Right cardiac atrium (tissue), 5 donors: Measurements from ENCODE around the gene KRTAP25-1. TPM values are rescaled to one million over a fixed set of nuclear protein-coding genes. Genes with fewer than 3 reads are reported as not detected.

Source experiments
- ATAC-seq, 2 donors: fragments of 200-7000 bp; cut with Tn5 transposase; one replicate each; pipeline versions ENCODE4 v1.8.0 to v1.9.1; 2020; ENCODE audit warnings: moderate library complexity in 2 of 2, mild to moderate bottlenecking in 1 of 2
- DNase-seq, 3 donors: peaks; one replicate each; pipeline ENCODE4 v3.0.0-alpha.2; 2020
- H3K27ac ChIP-seq: one replicate; pipeline ENCODE4 v1.5.1; 2013; ENCODE audit warnings: mild to moderate bottlenecking, low read length, control low read depth, moderate library complexity
- H3K27me3 ChIP-seq: one replicate; pipeline ENCODE4 v1.6.1; 2013; ENCODE audit not compliant: control insufficient read depth, insufficient read depth
- H3K4me1 ChIP-seq: one replicate; pipeline ENCODE4 v1.6.1; 2013; ENCODE audit warnings: low read length; ENCODE audit not compliant: control insufficient read depth, insufficient read depth
- H3K4me3 ChIP-seq: one replicate; pipeline ENCODE4 v1.5.1; 2013; ENCODE audit warnings: low read length, control low read depth
- H3K9me3 ChIP-seq: one replicate; pipeline ENCODE4 v1.6.1; 2013; ENCODE audit warnings: low read length; ENCODE audit not compliant: control insufficient read depth
- WGBS: extraction: QIAGEN DNeasy Blood & Tissue Kit; methylation state at CpG from one replicate; pipeline ENCODE4 v1.1.7; 2013; 5-methylcytosine and 5-hydroxymethylcytosine counted together
- intact Hi-C, 4 donors: fragments of 100-400 bp; cut with DNase I; formaldehyde crosslinking; loops; one replicate each; pipeline versions ENCODE4 v1.11.0 to v1.14.0; 2022 to 2023
- long read RNA-seq, 4 donors: library from polyadenylated mRNA; unstranded; transcript quantifications; one replicate each; pipeline ENCODE4 v2.0.0, GENCODE V29; 2020 to 2021
- polyA plus RNA-seq: library from polyadenylated mRNA; stranded (reverse); fragments of 200-250 nt; gene quantifications from one replicate; pipeline ENCODE4 v1.2.3, GENCODE V29; 2013
- total RNA-seq, 4 donors: library from RNA; stranded (reverse); fragmentation: NEBNext Ultra II Directional; extraction: Animal tissue kit (Norgen Biotek cat#: 25700); gene quantifications; one replicate each; pipeline ENCODE4 v1.2.1, GENCODE V29; 2021
- donor health status: healthy with polysubstance abuse.
- donor health status: DM: no; HTN: yes; CAD: no.
- donor health status: DM: no; HTN: no; CAD: no.
- donor health status: DM: no; HTN: yes; CAD: no; lungs with severe emphysema.
- donor health status: DM: yes; HTN: yes; CAD: no.

The KRTAP25-1 gene
- total RNA-seq: not detected
- polyA plus RNA-seq: not detected
- long read RNA-seq, donor 1: 0 reads
- long read RNA-seq, donor 2: 0 reads
- long read RNA-seq, donor 3: 0 reads
- long read RNA-seq, donor 4: 0 reads

GRCh38 chr21:30289215-30289614 lies at the start of gene KRTAP25-1:
Gene KRTAP25-1 (minus strand): TSS chr21:30289514. CDS start chr21:30289490, 24 bp downstream.
- Histone ChIP-seq H3K9me3 (no peaks in the 10 kb centered on the region), H3K4me1 (no peaks in the 10 kb centered on the region), H3K27me3 (no peaks in the 10 kb centered on the region), H3K4me3 (no peak within 1 kb of the TSS), H3K27ac (no peak within 1 kb of the TSS)
- ATAC-seq: no peak
- intact Hi-C loops: no loop called here
- no peak for DNase-seq
- 87% methylated on average over 2 of the region's 2 CpGs for WGBS

- peaks cover 2% of the 10 kb centered on the region for H3K4me1 ChIP-seq
- ATAC-seq (no peak), DNase-seq (no peak)
- H3K9me3 ChIP-seq: no peaks in the 10 kb centered on the region
- intact Hi-C loops: loop anchor here in 2 of 4 donors (10.0 kb wide), 2 partner anchors 96 to 746 kb away; partner anchors contain the start of gene KRTAP13-4 (in 1 of the 2)
- no peak overlapping the region for H3K4me3 ChIP-seq
- H3K27me3 ChIP-seq: no peaks in the 10 kb centered on the region
- no peak overlapping the region for H3K27ac ChIP-seq
- WGBS: 92% methylated on average over 4 of the region's 4 CpGs
These were observed 49.4 kb upstream of the KRTAP25-1 start for GRCh38 chr21:30338717-30339116.

- no peak for DNase-seq
- H3K4me1 ChIP-seq: peaks cover 2% of the 10 kb centered on the region
- no peaks in the 10 kb centered on the region for H3K9me3 ChIP-seq
- intact Hi-C loops: loop anchor here in 2 of 4 donors (10.0 kb wide), 2 partner anchors 97 to 747 kb away; partner anchors contain the start of gene KRTAP13-4 (in 1 of the 2)
- no peak overlapping the region for H3K27ac ChIP-seq
- no peaks in the 10 kb centered on the region for H3K27me3 ChIP-seq
- H3K4me3 ChIP-seq: no peak overlapping the region
- no peak for ATAC-seq
These were observed 48.5 kb upstream of the KRTAP25-1 start for GRCh38 chr21:30337772-30338171.

GRCh38 chr21:30337276-30337744 lies 48.0 kb upstream of the KRTAP25-1 start, which contains the start of gene KRTAP27-1:
Gene KRTAP27-1 (minus strand): TSS chr21:30337694. CDS start chr21:30337668, 26 bp downstream.
- Histone ChIP-seq H3K4me1 (peaks cover 2% of the 10 kb centered on the region), H3K27me3 (no peaks in the 10 kb centered on the region), H3K4me3 (no peak within 1 kb of the TSS), H3K27ac (no peak within 1 kb of the TSS), H3K9me3 (no peaks in the 10 kb centered on the region)
- DNase-seq: no peak
- intact Hi-C loops: loop anchor here in 2 of 4 donors (10.0 kb wide), 2 partner anchors 97 to 747 kb away; partner anchors contain the start of gene KRTAP13-4 (in 1 of the 2)
- no peak for ATAC-seq
- WGBS: 79% methylated on average over 6 of the region's 6 CpGs

GRCh38 chr21:30336596-30336995 lies 47.3 kb upstream of the KRTAP25-1 start:
- ATAC-seq (no peak), DNase-seq (no peak)
- H3K27ac ChIP-seq: no peak overlapping the region

GRCh38 chr21:30333736-30334135 lies 44.4 kb upstream of the KRTAP25-1 start:
- no peak for DNase-seq
- H3K27ac ChIP-seq: no peak overlapping the region
- H3K4me3 ChIP-seq: no peak overlapping the region
- 63% methylated on average over 3 of the region's 3 CpGs for WGBS
- intact Hi-C loops: loop anchor here in 2 of 4 donors (10.0 kb wide), 2 partner anchors 101 to 751 kb away; partner anchors contain the start of gene KRTAP13-4 (in 1 of the 2)
- H3K27me3 ChIP-seq: no peaks in the 10 kb centered on the region
- ATAC-seq: no peak
- peaks cover 2% of the 10 kb centered on the region for H3K4me1 ChIP-seq
- H3K9me3 ChIP-seq: no peaks in the 10 kb centered on the region

More at GRCh38 chr21:30336596-30336995, 47.3 kb upstream of the KRTAP25-1 start:
- Histone ChIP-seq H3K4me1 (peaks cover 2% of the 10 kb centered on the region), H3K27me3 (no peaks in the 10 kb centered on the region), H3K9me3 (no peaks in the 10 kb centered on the region), H3K4me3 (no peak overlapping the region)
- 49% methylated on average over 2 of the region's 2 CpGs for WGBS
- intact Hi-C loops: loop anchor here in 2 of 4 donors (10.0 kb wide), 2 partner anchors 98 to 748 kb away; partner anchors contain the start of gene KRTAP13-4 (in 1 of the 2)

GRCh38 chr21:30332681-30333080 lies 43.4 kb upstream of the KRTAP25-1 start:
- no peak for DNase-seq
- H3K4me1 ChIP-seq: peaks cover 2% of the 10 kb centered on the region
- no peak overlapping the region for H3K27ac ChIP-seq
- ATAC-seq: no peak
- intact Hi-C loops: loop anchor here in 2 of 4 donors (10.0 kb wide), 2 partner anchors 102 to 752 kb away; partner anchors contain the start of gene KRTAP13-4 (in 1 of the 2)
- no peaks in the 10 kb centered on the region for H3K9me3 ChIP-seq
- H3K27me3 ChIP-seq: no peaks in the 10 kb centered on the region
- 88% methylated on average over 2 of the region's 2 CpGs for WGBS
- no peak overlapping the region for H3K4me3 ChIP-seq

GRCh38 chr21:30329203-30329875 lies 40.0 kb upstream of the KRTAP25-1 start:
- Histone ChIP-seq H3K9me3 (no peaks in the 10 kb centered on the region), H3K27me3 (no peaks in the 10 kb centered on the region), H3K4me3 (no peak overlapping the region), H3K4me1 (peaks cover 2% of the 10 kb centered on the region), H3K27ac (no peak overlapping the region)
- DNase-seq (no peak), ATAC-seq (no peak)
- 75% methylated on average over 4 of the region's 4 CpGs for WGBS
- intact Hi-C loops: no loop called here

- ATAC-seq: no peak
- H3K27me3 ChIP-seq: no peaks in the 10 kb centered on the region
- no peak overlapping the region for H3K4me3 ChIP-seq
- no peaks in the 10 kb centered on the region for H3K9me3 ChIP-seq
- H3K27ac ChIP-seq: no peak overlapping the region
- DNase-seq: no peak
- intact Hi-C loops: no loop called here
- no peaks in the 10 kb centered on the region for H3K4me1 ChIP-seq
These were observed 37.1 kb upstream of the KRTAP25-1 start for GRCh38 chr21:30326390-30326789.

- Histone ChIP-seq H3K27ac (no peak within 1 kb of the TSS), H3K27me3 (no peaks in the 10 kb centered on the region), H3K9me3 (no peaks in the 10 kb centered on the region), H3K4me1 (no peaks in the 10 kb centered on the region), H3K4me3 (no peak within 1 kb of the TSS)
- ATAC-seq: no peak
- WGBS: 85% methylated on average over 2 of the region's 2 CpGs
- DNase-seq: no peak
- intact Hi-C loops: no loop called here
These were observed 30.9 kb upstream of the KRTAP25-1 start, which contains the start of gene KRTAP26-1 for GRCh38 chr21:30320215-30320614. Gene KRTAP26-1 (minus strand): TSS chr21:30320315. CDS start chr21:30320035, 280 bp downstream.

- intact Hi-C loops: no loop called here
- 91% methylated on average over 2 of the region's 2 CpGs for WGBS
- H3K4me1 ChIP-seq: no peaks in the 10 kb centered on the region
- DNase-seq: no peak
- no peaks in the 10 kb centered on the region for H3K9me3 ChIP-seq
- no peaks in the 10 kb centered on the region for H3K27me3 ChIP-seq
- no peak overlapping the region for H3K4me3 ChIP-seq
- no peak overlapping the region for H3K27ac ChIP-seq
- no peak for ATAC-seq
These were observed 26.4 kb upstream of the KRTAP25-1 start for GRCh38 chr21:30315701-30316100.
